GM19099 (cell line): Measurements from ENCODE around the gene CCR8.

Experiments used
- POLR2A ChIP-seq: IDR thresholded peaks from 3 replicates; pipeline ENCODE4 v1.6.1; 2011; ENCODE audit warnings: low read depth; ENCODE audit not compliant: insufficient read length; ENCODE audit errors: extremely low read depth

CCR8 gene

GRCh38 chr3:39294446-39295183, 34.9 kb upstream of the CCR8 start:
- TF ChIP-seq POLR2A, result peak; percentile 34

DNA sequence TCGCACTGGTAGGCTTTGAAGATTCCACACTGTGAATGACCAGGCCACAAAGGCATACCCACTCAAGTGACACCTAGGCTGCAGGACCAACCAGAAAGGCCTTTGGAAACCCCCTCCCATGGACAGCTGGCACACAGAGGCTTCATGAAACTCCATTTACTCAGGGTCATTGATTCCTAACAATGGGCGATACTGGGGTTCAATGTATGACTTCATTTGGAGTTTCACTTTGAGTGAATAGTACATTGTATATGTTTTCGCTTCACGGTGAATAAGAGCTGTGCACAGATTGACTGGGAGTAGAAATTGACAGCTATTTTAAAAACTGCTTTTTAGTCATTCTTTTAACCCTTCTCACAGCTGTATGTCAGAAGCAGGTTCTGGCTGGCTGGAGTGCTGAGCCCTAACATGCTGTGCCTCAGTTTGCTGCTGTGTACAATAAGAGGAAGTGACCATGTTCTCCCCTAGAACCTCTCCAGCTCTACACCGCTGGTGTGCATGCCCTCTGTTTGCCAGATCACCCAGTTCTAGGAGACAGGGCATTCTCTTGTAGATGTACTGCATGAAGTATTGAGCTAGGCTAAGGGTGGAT, 34.2 kb upstream of the CCR8 start:
- TF ChIP-seq POLR2A, result no peak

DNA sequence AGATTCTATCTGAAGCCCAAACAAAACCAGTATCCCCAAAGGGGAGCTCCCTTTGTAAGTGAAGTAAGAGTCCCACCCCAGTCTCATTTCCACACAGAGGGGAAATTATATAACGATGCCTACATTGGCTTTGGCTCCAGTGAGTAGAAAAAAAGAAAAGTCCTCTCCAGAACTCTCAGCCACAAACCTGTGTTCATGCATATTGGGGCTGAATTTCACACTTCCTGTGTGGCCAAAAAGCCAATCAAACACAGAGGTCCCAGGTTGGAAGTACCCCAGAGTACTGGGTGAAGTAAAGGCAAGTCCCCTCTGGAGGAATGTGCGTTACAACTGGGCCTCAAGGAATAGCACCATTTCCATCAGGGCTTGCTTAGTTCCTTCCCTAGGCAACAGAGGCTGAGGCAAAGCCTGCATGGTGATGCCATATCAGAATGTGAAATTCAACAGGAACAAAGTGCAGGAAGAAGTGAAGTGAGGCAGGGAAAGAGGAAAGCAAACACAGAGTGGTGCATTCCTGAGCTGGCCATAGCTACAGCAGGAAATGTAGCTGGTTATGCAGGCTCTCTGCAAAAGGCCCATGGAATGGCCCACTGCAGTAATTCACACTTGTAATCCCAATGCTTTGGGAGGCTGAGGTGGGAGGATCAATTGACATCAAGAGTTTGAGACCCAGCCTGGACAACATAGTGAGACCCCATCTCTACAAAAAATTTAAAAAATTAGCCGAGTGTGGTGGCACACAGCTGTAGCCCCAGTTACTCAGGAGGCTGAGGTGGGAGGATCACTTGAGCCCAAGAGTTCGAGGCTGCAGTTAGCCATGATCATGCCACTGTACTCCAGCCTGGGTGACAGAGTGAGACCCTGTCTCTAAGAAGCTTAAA, 33.1 kb upstream of the CCR8 start:
- TF ChIP-seq POLR2A, result no peak

DNA sequence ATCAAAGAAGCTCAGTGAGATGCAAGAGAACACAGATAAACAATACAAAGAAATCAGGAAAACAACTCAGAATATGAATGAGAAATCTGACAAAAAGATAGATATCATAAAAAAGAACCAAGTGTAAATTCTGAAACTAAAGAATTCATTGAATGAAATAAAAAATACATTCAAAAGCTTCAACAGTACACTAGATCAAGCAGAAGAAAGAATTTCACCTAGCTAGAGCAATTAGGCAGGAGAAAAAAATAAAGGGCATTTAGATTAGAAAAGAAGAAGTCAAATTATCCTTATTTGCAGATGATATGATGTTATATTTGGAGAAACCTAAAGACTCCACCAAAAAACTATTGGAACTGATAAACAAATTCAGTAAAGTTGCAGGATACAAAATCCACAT, 30.2 kb upstream of the CCR8 start:
- TF ChIP-seq POLR2A, result no peak

GRCh38 chr3:39302178-39302577, 27.3 kb upstream of the CCR8 start:
- no peak for TF ChIP-seq POLR2A

- no peak for TF ChIP-seq POLR2A
Measured at GRCh38 chr3:39313289-39313688, 16.2 kb upstream of the CCR8 start.

GRCh38 chr3:39315420-39315819, 14.1 kb upstream of the CCR8 start:
- no peak for TF ChIP-seq POLR2A

GRCh38 chr3:39317571-39318169, 11.8 kb upstream of the CCR8 start:
- no peak for TF ChIP-seq POLR2A

DNA sequence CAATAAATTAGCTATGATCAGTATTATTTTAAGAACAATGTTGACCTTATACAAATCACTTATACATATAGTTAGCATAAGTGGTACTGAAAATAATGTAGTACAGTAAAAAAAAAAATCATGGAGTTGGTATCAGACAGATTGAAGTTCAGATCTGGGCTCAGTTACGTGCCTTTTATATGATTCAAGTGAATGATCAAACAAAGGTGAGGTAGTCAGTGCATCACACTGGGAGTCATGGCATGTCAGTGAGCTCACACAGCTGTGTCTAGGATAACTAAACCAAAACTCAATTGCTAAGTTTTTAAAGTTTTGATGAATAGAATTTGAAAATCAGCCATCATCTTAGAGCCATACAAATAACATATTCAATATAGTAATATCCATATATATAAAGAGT, 11.2 kb upstream of the CCR8 start:
- TF ChIP-seq POLR2A, result no peak

DNA sequence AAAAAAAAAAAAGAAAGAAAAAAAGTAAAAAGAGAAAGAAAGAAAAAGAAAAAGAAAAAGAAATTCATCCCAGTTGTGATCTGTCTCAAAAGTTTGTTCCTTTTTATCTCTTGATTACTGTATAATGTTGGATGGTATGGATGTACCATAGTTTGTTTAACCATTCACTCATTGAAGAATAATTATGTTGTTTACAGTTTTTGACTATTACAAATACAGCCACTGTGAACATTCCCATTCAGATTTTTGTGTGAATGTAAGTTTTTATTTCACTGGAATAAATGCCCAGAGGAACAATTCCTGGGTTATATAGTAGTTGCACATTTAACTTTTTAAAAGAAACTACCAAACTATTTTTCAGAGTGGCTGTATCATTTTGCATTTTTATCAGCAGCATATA, 10.3 kb upstream of the CCR8 start:
- TF ChIP-seq POLR2A, result no peak

- TF ChIP-seq POLR2A, result no peak
Measured at GRCh38 chr3:39322936-39323335, 6.6 kb upstream of the CCR8 start.

DNA sequence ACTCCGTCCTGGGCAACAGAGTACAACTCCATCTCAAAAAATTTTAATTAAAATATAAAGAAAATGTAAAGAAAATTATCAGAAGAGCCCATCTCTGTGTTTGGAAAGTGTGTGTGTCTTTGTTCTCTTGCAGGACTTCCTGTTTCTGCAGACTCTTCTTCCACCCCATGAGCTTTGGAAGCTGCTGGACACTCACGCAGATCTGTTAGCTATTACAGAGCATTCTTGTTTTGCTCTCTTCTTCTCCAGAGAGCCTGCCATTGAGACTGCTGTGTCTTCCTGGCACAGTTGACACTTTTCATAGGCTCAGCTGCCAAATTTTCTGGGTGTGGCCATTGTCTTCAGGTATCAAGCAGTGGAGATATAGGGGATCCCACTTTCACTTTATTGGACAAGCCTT, 6.0 kb upstream of the CCR8 start:
- no peak for TF ChIP-seq POLR2A

DNA sequence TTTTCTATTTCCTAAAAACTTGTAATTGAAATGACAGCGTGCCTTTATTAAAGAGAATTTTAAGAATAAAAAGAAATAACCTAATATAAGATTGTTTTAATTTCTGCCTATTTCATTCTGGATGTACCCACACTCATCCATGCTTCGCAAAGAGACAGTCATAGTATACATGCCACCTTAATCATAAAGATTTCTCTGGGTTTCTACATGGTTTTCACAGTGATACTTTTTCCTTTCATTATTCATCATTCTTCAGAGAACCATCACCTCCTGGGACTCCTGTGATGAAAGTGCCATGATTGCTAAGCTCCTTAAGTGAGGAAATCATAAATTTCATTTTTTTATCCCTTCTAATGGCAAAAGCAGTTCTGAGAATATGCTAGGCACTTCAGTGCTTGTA, 4.3 kb upstream of the CCR8 start:
- no peak for TF ChIP-seq POLR2A

- TF ChIP-seq POLR2A, result no peak
Measured at GRCh38 chr3:39327053-39327745, 2.3 kb upstream of the CCR8 start.
